IPS-18c (cell line): ENCODE measurements around the gene SLC35G2.

ENCODE experiments used
- H3K4me3 ChIP-seq: 2 replicates; pipeline ENCODE4 v1.7.0; 2013; ENCODE audit warnings: low read depth, mild to moderate bottlenecking, low read length, moderate library complexity; ENCODE audit not compliant: insufficient read depth
- H3K9me3 ChIP-seq: one replicate; pipeline ENCODE4 v1.6.1; 2013; ENCODE audit warnings: mild to moderate bottlenecking, low read length, moderate library complexity; ENCODE audit not compliant: control insufficient read depth, insufficient read depth

The SLC35G2 gene

GRCh38 chr3:136819392-136819730, 435 bp downstream of the SLC35G2 start:
- Histone ChIP-seq H3K4me3 (peak overlapping the region; percentile 73), H3K9me3 (no peaks in the 10 kb centered on the region)

- H3K4me3 ChIP-seq, result peak overlapping the region; percentile 73
Observed at GRCh38 chr3:136819731-136820679, 1.1 kb downstream of the SLC35G2 start.

GRCh38 chr3:136831461-136831860, 12.5 kb downstream of the SLC35G2 start:
- H3K4me3 ChIP-seq, result no peak overlapping the region
- H3K9me3 ChIP-seq, result no peaks in the 10 kb centered on the region

More at GRCh38 chr3:136819731-136820679, 1.1 kb downstream of the SLC35G2 start:
- no peaks in the 10 kb centered on the region for H3K9me3 ChIP-seq

- Histone ChIP-seq H3K9me3 (no peaks in the 10 kb centered on the region), H3K4me3 (no peak overlapping the region)
Observed at GRCh38 chr3:136835089-136835812, 16.3 kb downstream of the SLC35G2 start.

- no peak overlapping the region for H3K4me3 ChIP-seq
Observed at GRCh38 chr3:136835813-136836510, 17.0 kb downstream of the SLC35G2 start.

GRCh38 chr3:136836511-136837156, 17.7 kb downstream of the SLC35G2 start:
- Histone ChIP-seq H3K9me3 (no peaks in the 10 kb centered on the region), H3K4me3 (no peak overlapping the region)

More at GRCh38 chr3:136835813-136836510, 17.0 kb downstream of the SLC35G2 start:
- H3K9me3 ChIP-seq, result no peaks in the 10 kb centered on the region

GRCh38 chr3:136838641-136839555, 20.0 kb downstream of the SLC35G2 start:
- Histone ChIP-seq H3K9me3 (peaks cover 2% of the 10 kb centered on the region), H3K4me3 (no peak overlapping the region)

- peaks cover 2% of the 10 kb centered on the region for H3K9me3 ChIP-seq
- no peak overlapping the region for H3K4me3 ChIP-seq
Observed at GRCh38 chr3:136839556-136839931, 20.6 kb downstream of the SLC35G2 start.

GRCh38 chr3:136840252-136840651, 21.3 kb downstream of the SLC35G2 start:
- H3K4me3 ChIP-seq, result no peak overlapping the region
- H3K9me3 ChIP-seq, result peaks cover 2% of the 10 kb centered on the region

- H3K4me3 ChIP-seq, result no peak overlapping the region
- peaks cover 4% of the 10 kb centered on the region for H3K9me3 ChIP-seq
Observed at GRCh38 chr3:136842294-136842693, 23.4 kb downstream of the SLC35G2 start.

- Histone ChIP-seq H3K4me3 (no peak overlapping the region), H3K9me3 (peaks cover 4% of the 10 kb centered on the region)
Observed at GRCh38 chr3:136844724-136845123, 25.8 kb downstream of the SLC35G2 start.

GRCh38 chr3:136852180-136852579, 33.3 kb downstream of the SLC35G2 start:
- Histone ChIP-seq H3K9me3 (no peaks in the 10 kb centered on the region), H3K4me3 (no peak overlapping the region)

GRCh38 chr3:136856665-136857064, 37.7 kb downstream of the SLC35G2 start:
- Histone ChIP-seq H3K9me3 (no peaks in the 10 kb centered on the region), H3K4me3 (no peak overlapping the region)

- Histone ChIP-seq H3K4me3 (no peak overlapping the region), H3K9me3 (no peaks in the 10 kb centered on the region)
Observed at GRCh38 chr3:136858381-136858780, 39.5 kb downstream of the SLC35G2 start.

GRCh38 chr3:136860541-136860940, 41.6 kb downstream of the SLC35G2 start:
- H3K9me3 ChIP-seq, result no peaks in the 10 kb centered on the region
- peak overlapping the region; percentile 94; the same call in 1 of the 2 replicates for H3K4me3 ChIP-seq

- H3K4me3 ChIP-seq, result peak within 1 kb of the TSS; percentile 94
- no peaks in the 10 kb centered on the region for H3K9me3 ChIP-seq
Observed at GRCh38 chr3:136861890-136862616, 43.1 kb downstream of the SLC35G2 start, which contains the start of gene NCK1. TSS of gene NCK1 (plus strand) at chr3:136862208. CDS start at chr3:136928002, 65,794 bp downstream.
